ENCODE data around the gene MAGI2. TPM values are rescaled to one million over a fixed set of nuclear protein-coding genes. Genes with fewer than 3 reads are reported as not detected.
"Not testable (repeated sequence)": the region's sequence is repeated elsewhere in the genome, so short reads cannot be mapped to it uniquely, and the experiment has no call there.

MAGI2 gene
- total RNA-seq, 2 donors from 2014 or later, result 3.9 to 10.5 TPM

GRCh38 chr7:78968951-78969350 is 484.5 kb downstream of the MAGI2 start:
- intact Hi-C loops (cut with DNase I), result no loop called here
- no peak for TF ChIP-seq POLR2A (IDR thresholded peaks at IDR 0.05)
- no peak for TF ChIP-seq CTCF (IDR thresholded peaks at IDR 0.05)
- 79 to 82% methylated on average over 11 of the region's 11 CpGs for WGBS, 2 donors
- no peak overlapping the region for H3K27ac ChIP-seq
- DNase-seq (no peak), ATAC-seq (no peak)
- no peaks in the 10 kb centered on the region for H3K9me3 ChIP-seq
- H3K36me3 ChIP-seq (replicated peaks in 1 of 2; ENCODE audit: insufficient read depth in 1 of 2, low read depth in 2 of 2), result no peaks in the 10 kb centered on the region
- H3K27me3 ChIP-seq, result no peaks in the 10 kb centered on the region
- no peak overlapping the region for H3K4me3 ChIP-seq
- H3K4me1 ChIP-seq, result no peaks in the 10 kb centered on the region

DNA sequence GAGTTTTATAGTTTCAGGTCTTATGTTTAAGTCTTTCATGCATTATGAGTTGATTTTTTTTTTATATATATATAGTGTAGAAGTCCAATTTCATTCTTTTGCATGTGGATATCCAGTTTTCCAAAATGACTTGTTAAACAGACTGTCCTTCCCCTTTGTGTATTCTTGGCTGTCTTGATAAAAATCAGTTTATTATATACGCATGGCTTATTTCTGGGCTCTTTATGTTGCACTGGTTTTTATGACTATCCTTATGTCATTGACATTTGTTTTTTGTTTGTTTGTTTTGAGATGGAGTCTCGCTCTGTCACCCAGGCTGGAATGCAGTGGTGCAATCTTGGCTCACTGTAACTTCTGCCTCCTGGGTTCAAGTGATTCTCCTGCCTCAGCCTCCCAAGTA is 485.9 kb downstream of the MAGI2 start:
- H3K4me1 ChIP-seq; H3K27ac ChIP-seq; H3K27me3 ChIP-seq; DNase-seq; ATAC-seq; H3K36me3 ChIP-seq (replicated peaks in 1 of 2; ENCODE audit: insufficient read depth in 1 of 2, low read depth in 2 of 2); H3K9me3 ChIP-seq; intact Hi-C loops (cut with DNase I); H3K4me3 ChIP-seq: not testable (repeated sequence)
- 77 to 82% methylated on average over 2 of the region's 2 CpGs for WGBS, 2 donors

DNA sequence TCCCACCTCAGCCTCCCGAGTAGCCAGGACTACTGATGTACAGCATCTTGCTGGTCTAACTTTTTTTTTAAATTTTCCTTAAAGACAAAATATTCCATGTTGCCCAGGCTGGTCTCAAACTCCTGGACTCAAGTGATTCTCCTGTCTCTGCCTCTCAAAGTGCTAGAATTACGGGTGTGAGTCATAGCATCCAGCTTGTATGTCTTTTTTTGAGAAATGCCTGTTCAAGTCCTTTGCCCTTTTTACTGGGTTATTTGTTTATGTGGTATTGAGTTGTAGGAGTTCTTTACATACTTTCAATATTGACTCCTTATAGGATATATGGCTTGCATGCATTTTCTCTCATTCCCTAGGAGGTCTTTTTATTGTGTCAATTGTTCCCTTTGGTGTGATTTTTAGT is 486.4 kb downstream of the MAGI2 start:
- TF ChIP-seq POLR2A (IDR thresholded peaks at IDR 0.05) (no peak), CTCF (IDR thresholded peaks at IDR 0.05) (no peak)
- ATAC-seq, result no peak
- Histone ChIP-seq H3K27me3 (no peaks in the 10 kb centered on the region), H3K4me1 (no peaks in the 10 kb centered on the region), H3K9me3 (no peaks in the 10 kb centered on the region), H3K36me3 (replicated peaks in 1 of 2; ENCODE audit: insufficient read depth in 1 of 2, low read depth in 2 of 2) (no peaks in the 10 kb centered on the region), H3K27ac (no peak overlapping the region), H3K4me3 (no peak overlapping the region)
- WGBS, 2 donors, result 68 to 79% methylated on average over 2 of the region's 2 CpGs
- no peak for DNase-seq
- intact Hi-C loops (cut with DNase I), result no loop called here

GRCh38 chr7:78959477-78959876 is 494.0 kb downstream of the MAGI2 start:
- Histone ChIP-seq H3K4me3 (no peak overlapping the region), H3K36me3 (replicated peaks in 1 of 2; ENCODE audit: insufficient read depth in 1 of 2, low read depth in 2 of 2) (no peaks in the 10 kb centered on the region), H3K27ac (no peak overlapping the region), H3K4me1 (no peaks in the 10 kb centered on the region), H3K9me3 (no peaks in the 10 kb centered on the region), H3K27me3 (no peaks in the 10 kb centered on the region)
- TF ChIP-seq POLR2A (IDR thresholded peaks at IDR 0.05), result no peak
- no peak for TF ChIP-seq CTCF (IDR thresholded peaks at IDR 0.05)
- no peak for ATAC-seq
- WGBS, 2 donors, result 61 to 65% methylated on average over 5 of the region's 5 CpGs
- DNase-seq, result no peak
- intact Hi-C loops (cut with DNase I), result no loop called here

DNA sequence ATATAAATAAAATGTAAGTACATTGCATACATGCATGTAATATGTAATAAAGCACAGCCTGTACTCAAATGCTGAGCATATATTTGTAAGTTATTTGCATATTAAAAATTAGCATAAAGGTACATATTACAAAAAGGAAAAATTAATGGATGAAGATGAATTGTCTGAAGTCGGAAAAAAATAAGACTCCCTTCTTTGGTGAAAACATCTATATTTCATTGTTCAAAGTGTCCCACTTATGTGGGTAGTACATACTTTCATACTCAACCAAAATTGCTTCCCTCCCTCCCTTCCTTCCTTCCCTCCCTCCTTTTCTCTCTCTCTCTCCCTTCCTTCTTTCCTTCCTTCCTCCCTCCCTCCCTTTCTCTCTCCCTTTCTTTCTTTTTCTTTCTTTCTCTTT is 498.1 kb downstream of the MAGI2 start:
- intact Hi-C loops (cut with DNase I), result no loop called here
- WGBS, 2 donors, result 72 to 89% methylated on average over 1 of the region's 1 CpG

More for the DNA sequence above, 498.1 kb downstream of the MAGI2 start:
- Histone ChIP-seq H3K27me3 (no peaks in the 10 kb centered on the region), H3K27ac (no peak overlapping the region), H3K4me1 (no peaks in the 10 kb centered on the region), H3K9me3 (no peaks in the 10 kb centered on the region), H3K36me3 (replicated peaks in 1 of 2; ENCODE audit: insufficient read depth in 1 of 2, low read depth in 2 of 2) (no peaks in the 10 kb centered on the region), H3K4me3 (no peak overlapping the region)
- ATAC-seq (no peak), DNase-seq (no peak)
- TF ChIP-seq CTCF (IDR thresholded peaks at IDR 0.05) (no peak), POLR2A (IDR thresholded peaks at IDR 0.05) (no peak)

Data from body of pancreas (tissue), 4 donors.